Neural cell (in vitro differentiated cells): ENCODE results near the gene CPS1. TPM values are rescaled to one million over a fixed set of nuclear protein-coding genes. Genes with fewer than 3 reads are reported as not detected.

Source experiments
- H2AFZ ChIP-seq: fragments of 200-600, 300-800 bp; sonication (generic), shearing (Covaris generic); 2 replicates; pipeline ENCODE4 v1.6.0; 2014; ENCODE audit warnings: low read depth, mild to moderate bottlenecking, antibody characterized with exemption, low read length, moderate library complexity
- H3F3A ChIP-seq: fragments of 200-600 bp; shearing (Covaris generic); 2 replicates; pipeline ENCODE4 v1.6.1; 2016; ENCODE audit warnings: mild to moderate bottlenecking, moderate library complexity, mixed read lengths, antibody characterized with exemption, low read length; ENCODE audit not compliant: insufficient read depth, poor library complexity, severe bottlenecking
- H3K27ac ChIP-seq: fragments of 200-600, 300-800 bp; sonication (generic), shearing (Covaris generic); 2 replicates; pipeline ENCODE4 v1.5.1; 2014; ENCODE audit warnings: mild to moderate bottlenecking, low read length, moderate library complexity
- H3K27me3 ChIP-seq: fragments of 300-800, 200-600 bp; sonication (generic), shearing (Covaris generic); 2 replicates; pipeline ENCODE4 v1.6.0; 2014; ENCODE audit warnings: mild to moderate bottlenecking, low read depth, low read length, moderate library complexity; ENCODE audit not compliant: insufficient read depth
- H3K36me3 ChIP-seq: fragments of 300-800, 200-600 bp; sonication (generic), shearing (Covaris generic); 2 replicates; pipeline ENCODE4 v1.5.1; 2014; ENCODE audit warnings: mild to moderate bottlenecking, antibody characterized with exemption, low read length, moderate library complexity; ENCODE audit not compliant: insufficient read depth
- H3K4me2 ChIP-seq: fragments of 300-800, 200-600 bp; sonication (generic), shearing (Covaris generic); 2 replicates; pipeline ENCODE4 v1.6.0; 2014; ENCODE audit warnings: mild to moderate bottlenecking, low read length
- H3K4me3 ChIP-seq: fragments of 300-800, 200-600 bp; sonication (generic), shearing (Covaris generic); 2 replicates; pipeline ENCODE4 v1.5.1; 2014; ENCODE audit warnings: mild to moderate bottlenecking, low read length, moderate library complexity
- H3K79me2 ChIP-seq: fragments of 200-600 bp; shearing (Covaris generic); replicated peaks from 2 replicates; pipeline ENCODE4 v1.6.0; 2014; ENCODE audit warnings: mild to moderate bottlenecking, low read length, moderate library complexity; ENCODE audit not compliant: insufficient read depth
- H3K9ac ChIP-seq: fragments of 300-800, 200-600 bp; sonication (generic), shearing (Covaris generic); 2 replicates; pipeline ENCODE4 v1.6.1; 2016; ENCODE audit warnings: mild to moderate bottlenecking, low read length, mixed read lengths
- H3K9me2 ChIP-seq: fragments of 200-600 bp; shearing (Covaris generic); 2 replicates; pipeline ENCODE4 v1.6.1; 2016; ENCODE audit warnings: mild to moderate bottlenecking, low read length, mixed read lengths; ENCODE audit not compliant: insufficient read depth
- H3K9me3 ChIP-seq: fragments of 200-600, 300-800 bp; sonication (generic), shearing (Covaris generic); 2 replicates; pipeline ENCODE4 v1.6.1; 2016; ENCODE audit warnings: mild to moderate bottlenecking, mixed run types, low read length, moderate library complexity, mixed read lengths
- H4K20me1 ChIP-seq: fragments of 200-600 bp; shearing (Covaris generic); 2 replicates; pipeline ENCODE4 v1.6.1; 2016; ENCODE audit warnings: mild to moderate bottlenecking, mixed run types; ENCODE audit not compliant: insufficient read depth
- EP300 ChIP-seq: fragments of 450-650 bp; conservative IDR thresholded peaks from 2 replicates; pipeline ENCODE4 v1.6.1; 2014; ENCODE audit warnings: antibody characterized with exemption, mild to moderate bottlenecking, moderate library complexity; ENCODE audit not compliant: poor library complexity, severe bottlenecking
- EZH2 ChIP-seq: fragments of 200-600, 300-800 bp; shearing (Covaris generic), sonication (generic); IDR thresholded peaks from 2 replicates; pipeline ENCODE4 v1.6.1; 2014; ENCODE audit warnings: antibody characterized with exemption, low read length, borderline replicate concordance, mild to moderate bottlenecking; ENCODE audit not compliant: insufficient read depth, poor library complexity, severe bottlenecking
- MXI1 ChIP-seq: fragments of 450-650 bp; conservative IDR thresholded peaks from 2 replicates; pipeline ENCODE4 v1.6.1; 2014; ENCODE audit warnings: antibody characterized with exemption, mild to moderate bottlenecking; ENCODE audit not compliant: poor library complexity, severe bottlenecking
- POLR2AphosphoS5 ChIP-seq: IDR thresholded peaks from 2 replicates; pipeline ENCODE4 v1.6.1; 2012
- RAD21 ChIP-seq: fragments of 450-650 bp; conservative IDR thresholded peaks from 2 replicates; pipeline ENCODE4 v1.6.1; 2014; ENCODE audit warnings: antibody characterized with exemption, mild to moderate bottlenecking, moderate library complexity
- SMC3 ChIP-seq: fragments of 450-650 bp; conservative IDR thresholded peaks from 2 replicates; pipeline ENCODE4 v1.6.1; 2014; ENCODE audit warnings: antibody characterized with exemption, mild to moderate bottlenecking, moderate library complexity; ENCODE audit not compliant: poor library complexity
- TAF1 ChIP-seq: IDR thresholded peaks from 2 replicates; pipeline ENCODE4 v1.6.1; 2012; ENCODE audit warnings: low read depth
- polyA plus RNA-seq: library from polyadenylated mRNA; depleted of rRNA; stranded (reverse); fragments of >200 nt; gene quantifications from 2 replicates; pipeline ENCODE4 v1.2.3, GENCODE V29; 2014
- TF ChIP-seq, protein P1 (sequence below): fragments of 450-650 bp; IDR thresholded peaks from 2 replicates; pipeline ENCODE4 v1.5.1; 2014; ENCODE audit warnings: antibody characterized with exemption, mild to moderate bottlenecking, moderate library complexity; ENCODE audit not compliant: poor library complexity, severe bottlenecking
- TF ChIP-seq, protein P2 (sequence below): IDR thresholded peaks from 2 replicates; pipeline ENCODE4 v1.6.1; 2012; ENCODE audit warnings: borderline replicate concordance

CPS1 gene
- polyA plus RNA-seq, 1 donor from 2014 or later = 0.25 TPM

DNA sequence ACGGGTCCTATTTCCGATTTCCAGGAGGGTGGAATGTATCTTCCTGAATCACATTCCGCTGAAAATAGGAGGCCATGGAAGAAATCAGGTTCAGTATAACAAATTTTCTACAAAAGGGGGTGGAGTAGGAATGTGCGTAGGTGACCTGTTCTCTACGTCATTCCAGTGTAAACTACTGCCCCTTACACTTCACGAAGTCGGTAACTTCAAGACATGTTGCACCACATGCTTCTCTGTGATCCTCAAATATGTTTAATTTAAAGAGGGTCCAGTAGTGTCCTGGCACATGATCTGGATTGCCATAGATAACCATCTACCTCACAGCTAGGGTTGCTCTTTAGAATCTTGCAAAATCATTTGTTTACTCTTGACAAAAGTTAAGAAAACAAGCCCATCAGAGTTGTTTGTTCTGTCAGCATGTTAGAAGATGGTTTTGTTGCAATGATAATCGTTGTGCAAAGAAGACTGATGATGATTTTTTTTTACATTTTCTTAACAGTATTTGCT is 7.5 kb upstream of the CPS1 start (continued):
- TF ChIP-seq SMC3 (no peak), POLR2AphosphoS5 (no peak), RAD21 (no peak)

- no peak overlapping the region for H3K4me3 ChIP-seq
- no peak overlapping the region for H2AFZ ChIP-seq
- no peaks in the 10 kb centered on the region for H3K36me3 ChIP-seq
- TF ChIP-seq, protein P1, sequence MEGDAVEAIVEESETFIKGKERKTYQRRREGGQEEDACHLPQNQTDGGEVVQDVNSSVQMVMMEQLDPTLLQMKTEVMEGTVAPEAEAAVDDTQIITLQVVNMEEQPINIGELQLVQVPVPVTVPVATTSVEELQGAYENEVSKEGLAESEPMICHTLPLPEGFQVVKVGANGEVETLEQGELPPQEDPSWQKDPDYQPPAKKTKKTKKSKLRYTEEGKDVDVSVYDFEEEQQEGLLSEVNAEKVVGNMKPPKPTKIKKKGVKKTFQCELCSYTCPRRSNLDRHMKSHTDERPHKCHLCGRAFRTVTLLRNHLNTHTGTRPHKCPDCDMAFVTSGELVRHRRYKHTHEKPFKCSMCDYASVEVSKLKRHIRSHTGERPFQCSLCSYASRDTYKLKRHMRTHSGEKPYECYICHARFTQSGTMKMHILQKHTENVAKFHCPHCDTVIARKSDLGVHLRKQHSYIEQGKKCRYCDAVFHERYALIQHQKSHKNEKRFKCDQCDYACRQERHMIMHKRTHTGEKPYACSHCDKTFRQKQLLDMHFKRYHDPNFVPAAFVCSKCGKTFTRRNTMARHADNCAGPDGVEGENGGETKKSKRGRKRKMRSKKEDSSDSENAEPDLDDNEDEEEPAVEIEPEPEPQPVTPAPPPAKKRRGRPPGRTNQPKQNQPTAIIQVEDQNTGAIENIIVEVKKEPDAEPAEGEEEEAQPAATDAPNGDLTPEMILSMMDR = no peak
- TF ChIP-seq MXI1 (no peak), RAD21 (no peak), EZH2 (no peak), EP300 (no peak), SMC3 (no peak), TAF1 (no peak), POLR2AphosphoS5 (no peak)
- TF ChIP-seq, protein P2, sequence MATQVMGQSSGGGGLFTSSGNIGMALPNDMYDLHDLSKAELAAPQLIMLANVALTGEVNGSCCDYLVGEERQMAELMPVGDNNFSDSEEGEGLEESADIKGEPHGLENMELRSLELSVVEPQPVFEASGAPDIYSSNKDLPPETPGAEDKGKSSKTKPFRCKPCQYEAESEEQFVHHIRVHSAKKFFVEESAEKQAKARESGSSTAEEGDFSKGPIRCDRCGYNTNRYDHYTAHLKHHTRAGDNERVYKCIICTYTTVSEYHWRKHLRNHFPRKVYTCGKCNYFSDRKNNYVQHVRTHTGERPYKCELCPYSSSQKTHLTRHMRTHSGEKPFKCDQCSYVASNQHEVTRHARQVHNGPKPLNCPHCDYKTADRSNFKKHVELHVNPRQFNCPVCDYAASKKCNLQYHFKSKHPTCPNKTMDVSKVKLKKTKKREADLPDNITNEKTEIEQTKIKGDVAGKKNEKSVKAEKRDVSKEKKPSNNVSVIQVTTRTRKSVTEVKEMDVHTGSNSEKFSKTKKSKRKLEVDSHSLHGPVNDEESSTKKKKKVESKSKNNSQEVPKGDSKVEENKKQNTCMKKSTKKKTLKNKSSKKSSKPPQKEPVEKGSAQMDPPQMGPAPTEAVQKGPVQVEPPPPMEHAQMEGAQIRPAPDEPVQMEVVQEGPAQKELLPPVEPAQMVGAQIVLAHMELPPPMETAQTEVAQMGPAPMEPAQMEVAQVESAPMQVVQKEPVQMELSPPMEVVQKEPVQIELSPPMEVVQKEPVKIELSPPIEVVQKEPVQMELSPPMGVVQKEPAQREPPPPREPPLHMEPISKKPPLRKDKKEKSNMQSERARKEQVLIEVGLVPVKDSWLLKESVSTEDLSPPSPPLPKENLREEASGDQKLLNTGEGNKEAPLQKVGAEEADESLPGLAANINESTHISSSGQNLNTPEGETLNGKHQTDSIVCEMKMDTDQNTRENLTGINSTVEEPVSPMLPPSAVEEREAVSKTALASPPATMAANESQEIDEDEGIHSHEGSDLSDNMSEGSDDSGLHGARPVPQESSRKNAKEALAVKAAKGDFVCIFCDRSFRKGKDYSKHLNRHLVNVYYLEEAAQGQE = no peak
- H3K27me3 ChIP-seq = no peaks in the 10 kb centered on the region
- H3K27ac ChIP-seq = no peak overlapping the region
- no peak overlapping the region for H3K4me2 ChIP-seq
- no peaks in the 10 kb centered on the region for H3K9me2 ChIP-seq
- H3F3A ChIP-seq = no peaks in the 10 kb centered on the region
- H4K20me1 ChIP-seq = no peaks in the 10 kb centered on the region
- H3K9me3 ChIP-seq = no peaks in the 10 kb centered on the region
- no peak overlapping the region for H3K9ac ChIP-seq
- no peaks in the 10 kb centered on the region for H3K79me2 ChIP-seq
These were observed 5.4 kb upstream of the CPS1 start for GRCh38 chr2:210551001-210551400.

GRCh38 chr2:210553373-210553772 is 3.0 kb upstream of the CPS1 start:
- no peaks in the 10 kb centered on the region for H4K20me1 ChIP-seq
- no peak for TF ChIP-seq SMC3
- TF ChIP-seq, protein P1 = no peak
- TF ChIP-seq EP300 = no peak
- TF ChIP-seq RAD21 = no peak
- no peak for TF ChIP-seq POLR2AphosphoS5
- TF ChIP-seq, protein P2 = no peak
- no peak for TF ChIP-seq MXI1
- TF ChIP-seq EZH2 = no peak
- TF ChIP-seq TAF1 = no peak
- no peaks in the 10 kb centered on the region for H3K9me3 ChIP-seq
- no peak overlapping the region for H3K4me3 ChIP-seq
- H3K79me2 ChIP-seq = no peaks in the 10 kb centered on the region
- no peak overlapping the region for H3K27ac ChIP-seq
- no peak overlapping the region for H3K9ac ChIP-seq
- H3K9me2 ChIP-seq = no peaks in the 10 kb centered on the region
- H3F3A ChIP-seq = no peaks in the 10 kb centered on the region
- no peak overlapping the region for H2AFZ ChIP-seq
- H3K4me2 ChIP-seq = no peak overlapping the region
- no peaks in the 10 kb centered on the region for H3K36me3 ChIP-seq
- no peaks in the 10 kb centered on the region for H3K27me3 ChIP-seq
